Tibial artery (tissue), 4 donors: Measurements from ENCODE around the gene RPP21.

Source experiments
- DNase-seq, 2 donors: peaks; one replicate each; pipeline ENCODE4 v3.0.0-alpha.2; 2019
- H3K27ac ChIP-seq, 2 donors: fragments of 200-600 bp; sonication (generic) in 1 of 2; 1 replicate in 1 of 2; 2 replicates in 1 of 2; pipeline ENCODE4 v1.5.1; 2018 to 2019; ENCODE audit warnings: mild to moderate bottlenecking in 1 of 2
- H3K27me3 ChIP-seq, 2 donors: fragments of 200-600 bp; sonication (generic) in 1 of 2; one replicate each; pipeline versions ENCODE4 v1.5.1 to v1.6.0; 2016 to 2019
- H3K36me3 ChIP-seq, 3 donors: fragments of 200-600 bp; sonication (generic) in 2 of 3; one replicate each; pipeline ENCODE4 v1.5.1; 2016 to 2019; ENCODE audit warnings: mild to moderate bottlenecking in 2 of 3
- H3K4me1 ChIP-seq, 4 donors: fragments of 200-600 bp; sonication (generic) in 2 of 4; 1 replicate in 3 of 4; 2 replicates in 1 of 4; pipeline ENCODE4 v1.5.1; 2016 to 2019
- H3K4me3 ChIP-seq, 2 donors: fragments of 200-600 bp; sonication (generic) in 1 of 2; 1 replicate in 1 of 2; 2 replicates in 1 of 2; pipeline ENCODE4 v1.5.1; 2018 to 2019; ENCODE audit warnings: mild to moderate bottlenecking in 2 of 2
- H3K9me3 ChIP-seq, 3 donors: fragments of 200-600 bp; sonication (generic) in 1 of 3; one replicate each; pipeline ENCODE4 v1.5.1; 2016 to 2019
- intact Hi-C: fragments of 100-400 bp; cut with DNase I; formaldehyde crosslinking; loops from one replicate; pipeline ENCODE4 v1.15.0; 2023; ENCODE audit warnings: low total_unique reads
- TF ChIP-seq, protein P1 (sequence below), 2 experiments: fragments of 200-600 bp in 1 of 2; fragments of 450-650 bp in 1 of 2; IDR thresholded peaks; one replicate each; pipeline ENCODE4 v1.5.1; 2017 to 2019; ENCODE audit warnings: antibody characterized with exemption in 2 of 2, mild to moderate bottlenecking in 1 of 2, moderate library complexity in 1 of 2

RPP21 gene

GRCh38 chr6:30344868-30345671 is at the start of gene RPP21:
Gene RPP21, plus strand, starts transcription at chr6:30345156. Its CDS starts 16 bp downstream, at chr6:30345172.
- peak; percentile 80 to 91 for DNase-seq
- H3K4me1 ChIP-seq: peaks cover 0 to 14% (median 9%) of the 10 kb centered on the region in 4 donors
- peak within 1 kb of the TSS; percentile 86 to 88 for H3K4me3 ChIP-seq
- peaks cover 17 to 47% (median 28%) of the 10 kb centered on the region in 3 donors for H3K36me3 ChIP-seq
- TF ChIP-seq, protein P1, sequence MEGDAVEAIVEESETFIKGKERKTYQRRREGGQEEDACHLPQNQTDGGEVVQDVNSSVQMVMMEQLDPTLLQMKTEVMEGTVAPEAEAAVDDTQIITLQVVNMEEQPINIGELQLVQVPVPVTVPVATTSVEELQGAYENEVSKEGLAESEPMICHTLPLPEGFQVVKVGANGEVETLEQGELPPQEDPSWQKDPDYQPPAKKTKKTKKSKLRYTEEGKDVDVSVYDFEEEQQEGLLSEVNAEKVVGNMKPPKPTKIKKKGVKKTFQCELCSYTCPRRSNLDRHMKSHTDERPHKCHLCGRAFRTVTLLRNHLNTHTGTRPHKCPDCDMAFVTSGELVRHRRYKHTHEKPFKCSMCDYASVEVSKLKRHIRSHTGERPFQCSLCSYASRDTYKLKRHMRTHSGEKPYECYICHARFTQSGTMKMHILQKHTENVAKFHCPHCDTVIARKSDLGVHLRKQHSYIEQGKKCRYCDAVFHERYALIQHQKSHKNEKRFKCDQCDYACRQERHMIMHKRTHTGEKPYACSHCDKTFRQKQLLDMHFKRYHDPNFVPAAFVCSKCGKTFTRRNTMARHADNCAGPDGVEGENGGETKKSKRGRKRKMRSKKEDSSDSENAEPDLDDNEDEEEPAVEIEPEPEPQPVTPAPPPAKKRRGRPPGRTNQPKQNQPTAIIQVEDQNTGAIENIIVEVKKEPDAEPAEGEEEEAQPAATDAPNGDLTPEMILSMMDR (IDR thresholded peaks at IDR 0.05): no peak
- intact Hi-C loops: no loop called here
- H3K27me3 ChIP-seq: no peaks in the 10 kb centered on the region
- H3K9me3 ChIP-seq: no peaks in the 10 kb centered on the region
- H3K27ac ChIP-seq: peak within 1 kb of the TSS; percentile 92 to 94

DNA sequence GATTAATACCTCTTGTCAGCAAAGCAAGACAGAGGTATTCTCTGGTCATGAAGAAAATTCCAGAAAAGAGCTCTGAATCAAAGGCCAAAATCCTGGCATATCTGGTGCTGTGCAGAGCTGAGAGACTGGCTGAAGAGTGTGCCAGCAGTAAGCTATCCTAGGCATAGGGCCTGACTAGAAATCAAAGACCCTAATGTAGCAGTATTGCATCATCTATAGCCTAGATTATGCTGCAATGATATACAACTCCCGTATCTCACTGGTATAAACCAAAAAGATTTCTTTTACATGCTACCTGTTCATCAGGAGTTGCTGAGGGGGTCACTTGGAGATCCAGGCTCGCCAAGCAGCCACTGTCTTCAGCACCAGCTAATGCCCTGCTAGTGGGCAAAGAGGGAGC is 49.1 kb upstream of the RPP21 start:
- Histone ChIP-seq H3K4me1 (no peaks in the 10 kb centered on the region), H3K9me3 (no peaks in the 10 kb centered on the region), H3K36me3 (peaks cover 47 to 54% (median 49%) of the 10 kb centered on the region in 3 donors), H3K27ac (no peak overlapping the region), H3K27me3 (no peaks in the 10 kb centered on the region), H3K4me3 (no peak overlapping the region)
- TF ChIP-seq, protein P1 (IDR thresholded peaks at IDR 0.05): no peak
- intact Hi-C loops: no loop called here
- no peak for DNase-seq

DNA sequence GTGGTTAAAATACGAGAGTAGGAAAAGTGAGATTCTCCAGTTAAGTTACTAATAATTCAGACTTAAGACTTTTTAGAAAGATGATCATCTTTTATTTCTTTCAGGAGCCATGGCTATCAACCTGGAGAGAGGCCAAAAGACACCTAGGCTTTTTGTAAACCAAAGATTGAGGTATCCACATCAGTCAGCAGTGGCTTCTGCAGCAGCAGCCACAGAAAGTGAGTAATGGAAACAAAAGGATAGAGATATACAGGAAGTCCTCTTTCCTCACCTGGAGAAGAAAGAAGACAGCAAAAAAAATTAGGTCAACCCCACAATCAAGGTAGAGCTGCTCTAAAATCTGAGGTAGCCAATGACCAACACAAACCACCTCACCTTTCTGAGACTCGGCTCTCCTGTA is 41.0 kb upstream of the RPP21 start:
- no peak for DNase-seq
- intact Hi-C loops: no loop called here
- H3K36me3 ChIP-seq: peaks cover 19 to 26% (median 26%) of the 10 kb centered on the region in 3 donors
- H3K4me1 ChIP-seq: no peaks in the 10 kb centered on the region
- H3K27me3 ChIP-seq: no peaks in the 10 kb centered on the region
- H3K27ac ChIP-seq: no peak overlapping the region
- H3K4me3 ChIP-seq: no peak overlapping the region
- TF ChIP-seq, protein P1 (IDR thresholded peaks at IDR 0.05): no peak
- H3K9me3 ChIP-seq: no peaks in the 10 kb centered on the region

DNA sequence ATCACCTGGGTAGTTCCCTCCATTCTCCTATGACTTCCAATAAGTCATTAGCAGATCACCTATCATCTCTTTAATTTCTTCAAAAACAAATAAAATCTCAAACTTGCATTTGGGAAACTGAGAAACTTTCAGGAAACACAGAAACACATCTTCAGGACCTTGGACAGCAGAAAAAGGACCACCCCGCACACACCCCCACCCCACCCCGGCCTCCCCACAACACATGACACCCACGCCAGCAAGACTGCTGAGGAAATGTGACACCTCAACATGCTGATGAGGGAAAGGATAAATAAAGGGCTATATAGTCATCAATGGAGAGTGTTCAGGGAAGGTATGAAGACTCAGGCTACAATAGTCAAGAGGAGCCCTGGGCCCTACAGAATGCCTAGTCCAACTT is 33.9 kb upstream of the RPP21 start:
- H3K27me3 ChIP-seq: no peaks in the 10 kb centered on the region
- TF ChIP-seq, protein P1 (IDR thresholded peaks at IDR 0.05): no peak
- DNase-seq: no peak
- H3K4me1 ChIP-seq: no peaks in the 10 kb centered on the region
- intact Hi-C loops: no loop called here
- no peak overlapping the region for H3K27ac ChIP-seq
- H3K9me3 ChIP-seq: no peaks in the 10 kb centered on the region
- peaks cover 14 to 41% (median 29%) of the 10 kb centered on the region in 3 donors for H3K36me3 ChIP-seq
- no peak overlapping the region for H3K4me3 ChIP-seq

- no peak overlapping the region for H3K27ac ChIP-seq
- no peaks in the 10 kb centered on the region for H3K27me3 ChIP-seq
- no peaks in the 10 kb centered on the region for H3K4me1 ChIP-seq
- no peak overlapping the region for H3K4me3 ChIP-seq
- DNase-seq: no peak
- H3K36me3 ChIP-seq: peaks cover 14 to 42% (median 29%) of the 10 kb centered on the region in 3 donors
- no peaks in the 10 kb centered on the region for H3K9me3 ChIP-seq
- intact Hi-C loops: no loop called here
- TF ChIP-seq, protein P1 (IDR thresholded peaks at IDR 0.05): no peak
These were observed 33.3 kb upstream of the RPP21 start for GRCh38 chr6:30311671-30312070.
